K562 (cell line): ENCODE measurements around the gene MEGF9. TPM values are rescaled to one million over a fixed set of nuclear protein-coding genes. Genes with fewer than 3 reads are reported as not detected.

Experiments
- ATAC-seq: fragments of 200-7000 bp; cut with Tn5 transposase; 3 replicates; pipeline ENCODE4 v1.9.1; 2020; ENCODE audit warnings: moderate library complexity
- BruUV-seq: library from RNA; stranded (reverse); fragments of 400-500 nt; replicated peaks from 2 replicates; lab custom pipeline; 2021; lab: Mats Ljungman, UMichigan
- CTCF ChIA-PET: fragments of 300-600 bp; formaldehyde crosslinking; extraction: SDS; loops from one replicate; lab custom pipeline; 2021; ENCODE audit warnings: low intra/inter-chr PET ratio; lab: Yijun Ruan, JAX
- POLR2A ChIA-PET: fragments of 300-600, 350-650 bp; sonication (Branson Sonifier 250); formaldehyde crosslinking; extraction: SDS; loops from one replicate; lab custom pipeline; 2021; ENCODE audit warnings: antibody characterized with exemption, inconsistent platforms; lab: Yijun Ruan, JAX
- DNase-seq, 4 experiments: peaks; one replicate each; pipeline versions ENCODE4 v3.0.0 to v3.0.0-alpha.2; 2011 to 2018; ENCODE audit warnings: low spot score in 3 of 4, mixed read lengths in 3 of 4; ENCODE audit errors: extremely low read depth in 1 of 4
- FAIRE-seq: peaks from 2 replicates; lab custom pipeline; 2011; peaks lifted over from hg19 to GRCh38; lab: Jason Lieb, UNC
- H2AFZ ChIP-seq: 2 replicates; pipeline ENCODE4 v1.6.0; 2011; ENCODE audit warnings: low read depth, low read length, control low read depth, inconsistent platforms
- H3K27ac ChIP-seq: fragments of 200-600 bp; 3 replicates; pipeline ENCODE4 v1.8.0; 2011; ENCODE audit warnings: low read depth, mild to moderate bottlenecking, control low read depth, inconsistent platforms, low read length, moderate library complexity, mixed read lengths; ENCODE audit errors: extremely low read depth
- H3K27me3 ChIP-seq, 2 experiments: fragments of 300-600 bp in 1 of 2; 2 replicates in 1 of 2; 3 replicates in 1 of 2; pipeline versions ENCODE4 v1.6.0 to v1.8.0; 2011; ENCODE audit warnings: inconsistent platforms in 2 of 2, low read length in 2 of 2, mild to moderate bottlenecking in 1 of 2, mixed read lengths in 1 of 2, moderate library complexity in 1 of 2; ENCODE audit not compliant: control insufficient read depth in 2 of 2, insufficient read depth in 2 of 2
- H3K36me3 ChIP-seq: fragments of 300-600 bp; 3 replicates; pipeline ENCODE4 v1.8.0; 2011; ENCODE audit warnings: mild to moderate bottlenecking, low read length, inconsistent platforms; ENCODE audit not compliant: control insufficient read depth, insufficient read depth
- H3K4me1 ChIP-seq, 2 experiments: fragments of 200-600 bp in 1 of 2; replicated peaks in 1 of 2; 2 replicates in 1 of 2; 3 replicates in 1 of 2; pipeline versions ENCODE4 v1.5.1 to v1.8.0; 2011; ENCODE audit warnings: inconsistent platforms in 2 of 2, low read length in 2 of 2, mild to moderate bottlenecking in 1 of 2, mixed read lengths in 1 of 2, moderate library complexity in 1 of 2; ENCODE audit not compliant: control insufficient read depth in 2 of 2, insufficient read depth in 2 of 2
- H3K4me2 ChIP-seq: 2 replicates; pipeline ENCODE4 v1.6.1; 2011; ENCODE audit warnings: low read length, control low read depth, inconsistent platforms, mixed read lengths; ENCODE audit not compliant: insufficient read depth
- H3K4me3 ChIP-seq: fragments of 200-600 bp; sonication (generic), shearing (Covaris generic); 2 replicates; pipeline ENCODE4 v1.5.1; 2016; ENCODE audit warnings: control low read depth, inconsistent platforms
- H3K79me2 ChIP-seq: fragments of 200-600 bp; 3 replicates; pipeline ENCODE4 v1.8.0; 2011; ENCODE audit warnings: low read length, inconsistent platforms; ENCODE audit not compliant: control insufficient read depth, insufficient read depth
- H3K9ac ChIP-seq, 2 experiments: 2 replicates each; pipeline versions ENCODE4 v1.6.0 to v1.6.1; 2011; ENCODE audit warnings: low read depth in 2 of 2, low read length in 2 of 2, control low read depth in 1 of 2, inconsistent platforms in 1 of 2, mild to moderate bottlenecking in 1 of 2, mixed read lengths in 1 of 2; ENCODE audit not compliant: insufficient read depth in 1 of 2
- H3K9me1 ChIP-seq: one replicate; pipeline ENCODE4 v1.6.0; 2011; ENCODE audit warnings: inconsistent platforms, mild to moderate bottlenecking, low read length, moderate library complexity; ENCODE audit not compliant: control insufficient read depth, insufficient read depth
- H3K9me3 ChIP-seq: replicated peaks from 2 replicates; pipeline ENCODE4 v1.5.1; 2011; ENCODE audit warnings: low read depth, low read length, inconsistent platforms; ENCODE audit not compliant: control insufficient read depth, insufficient read depth
- H4K20me1 ChIP-seq: replicated peaks from 2 replicates; pipeline ENCODE4 v1.6.1; 2011; ENCODE audit warnings: low read length, inconsistent platforms, mixed read lengths; ENCODE audit not compliant: control insufficient read depth, insufficient read depth
- ARID3A ChIP-seq: IDR thresholded peaks from 2 replicates; pipeline ENCODE4 v1.6.1; 2012; ENCODE audit warnings: low read depth, low read length, improper control_type of control experiment, borderline replicate concordance
- ATF3 ChIP-seq, 2 experiments: fragments of 450-650 bp in 1 of 2; sonication (generic) in 1 of 2; formaldehyde crosslinking in 1 of 2; IDR thresholded peaks in 1 of 2; conservative IDR thresholded peaks in 1 of 2; 2 replicates each; pipeline versions ENCODE4 v1.6.1 to v1.8.1; 2016 to 2023; ENCODE audit warnings: mild to moderate bottlenecking in 2 of 2, moderate library complexity in 2 of 2, inconsistent platforms in 1 of 2, missing genetic modification reagents in 1 of 2
- E4F1 ChIP-seq: fragments of 250-450 bp; sonication (Bioruptor Pico); IDR thresholded peaks from 2 replicates; pipeline ENCODE4 v1.5.0; 2021; ENCODE audit warnings: mild to moderate bottlenecking, borderline replicate concordance
- HDGF ChIP-seq: fragments of 450-650 bp; IDR thresholded peaks from 2 replicates; pipeline ENCODE4 v1.6.1; 2016
- MAFF ChIP-seq: IDR thresholded peaks from 2 replicates; pipeline ENCODE4 v1.6.1; 2012; ENCODE audit warnings: low read length, improper control_type of control experiment
- MAX ChIP-seq: sonication (generic); formaldehyde crosslinking; IDR thresholded peaks from 2 replicates; pipeline ENCODE4 v1.9.0; 2022; ENCODE audit warnings: mild to moderate bottlenecking, missing genetic modification reagents
- SAFB2 ChIP-seq: fragments of 200-400 bp; formaldehyde crosslinking; IDR thresholded peaks from 2 replicates; pipeline ENCODE4 v1.6.1; 2018; ENCODE audit warnings: borderline replicate concordance, low read length, low read depth, moderate library complexity; ENCODE audit not compliant: severe bottlenecking
- SLC30A9 ChIP-seq: fragments of 250-450 bp; sonication (Bioruptor Pico); IDR thresholded peaks from 2 replicates; pipeline ENCODE4 v1.8.0; 2022; ENCODE audit warnings: mild to moderate bottlenecking, moderate library complexity
- TAF1 ChIP-seq: IDR thresholded peaks from 2 replicates; pipeline ENCODE4 v1.6.1; 2011; ENCODE audit warnings: mild to moderate bottlenecking, low read length, moderate library complexity; ENCODE audit not compliant: insufficient read depth, control insufficient read depth, severe bottlenecking; ENCODE audit errors: extremely low read depth
- ZNF449 ChIP-seq: fragments of 250-450 bp; sonication (Bioruptor Pico); IDR thresholded peaks from 2 replicates; pipeline ENCODE4 v1.8.0; 2022; ENCODE audit warnings: moderate library complexity, mild to moderate bottlenecking, inconsistent platforms
- WGBS: fragments of 100-300 bp; shearing (Covaris generic); methylation state at CpG from one replicate; pipeline ENCODE4 v1.1.6; 2016; ENCODE audit warnings: low coverage, mixed read lengths; ENCODE audit not compliant: insufficient coverage; ENCODE audit errors: missing lambda C conversion rate; 5-methylcytosine and 5-hydroxymethylcytosine counted together
- in situ Hi-C: fragments of 300-500 bp; cut with MboI; formaldehyde crosslinking; loops from 4 replicates; pipeline ENCODE4 v1.15.0; 2018; ENCODE audit warnings: inconsistent platforms, mixed read lengths
- intact Hi-C: fragments of 100-400 bp; cut with micrococcal nuclease; formaldehyde crosslinking; loops from 2 replicates; pipeline ENCODE4 v1.14.2; 2022
- polyA plus RNA-seq, 8 experiments: library from polyadenylated mRNA; depleted of rRNA in 4 of 8; stranded (reverse) in 5 of 8; unstranded in 3 of 8; fragments of >200 nt; fragmentation: Nextera tagmentation in 2 of 8; fragmentation: Illumina TruSeq in 1 of 8; extraction: Ambion mirVana in 2 of 8; extraction: Trizol in 1 of 8; gene quantifications; 2 replicates each; pipeline versions ENCODE4 v1.2.1 to v1.2.3, GENCODE V29; 2011 to 2014; ENCODE audit warnings: inconsistent platforms in 1 of 8, missing spikeins in 1 of 8
- total RNA-seq, 7 experiments: library from RNA; depleted of rRNA in 6 of 7; stranded (reverse); fragments of >200 nt in 6 of 7; fragmentation: Illumina TruSeq in 2 of 7; extraction: Trizol in 2 of 7; gene quantifications; 2 replicates each; pipeline versions ENCODE4 v1.2.1 to v1.2.3, GENCODE V29; 2011 to 2021; ENCODE audit warnings: low replicate concordance in 1 of 7

The MEGF9 gene
- total and polyA plus RNA-seq, 9 of the 15 experiments (the other 6 are each of a cell fraction or from before 2014, with no cell fraction given) = 2.1 to 6.2 (median 3.8) TPM

- peak; percentile 96 for TF ChIP-seq ATF3 (IDR thresholded peaks at IDR 0.05)
- TF ChIP-seq ATF3 (CRISPR knock-in tag; conservative IDR thresholded peaks at IDR 0.05) = peak; percentile 65; the same call in 1 of the 2 replicates
- TF ChIP-seq ARID3A = no peak
- TF ChIP-seq, all 486 proteins: peak for 17
Observed at GRCh38 chr9:120583958-120584369, 130.3 kb downstream of the MEGF9 start (continued).

GRCh38 chr9:120580051-120580896, 134.0 kb downstream of the MEGF9 start, which contains the start of gene CDK5RAP2:
Gene CDK5RAP2, minus strand, starts transcription at chr9:120580167. Its CDS starts 189 bp downstream, at chr9:120579978.
- peak within 1 kb of the TSS; percentile 88 to 96 for H3K9ac ChIP-seq
- peak; percentile 90 for FAIRE-seq
- in situ Hi-C loops = no loop called here
- H3K9me1 ChIP-seq = no peaks in the 10 kb centered on the region
- H3K27me3 ChIP-seq = no peaks in the 10 kb centered on the region
- peaks cover 9% of the 10 kb centered on the region; the same call in 1 of the 3 replicates for H3K36me3 ChIP-seq
- no peaks in the 10 kb centered on the region for H4K20me1 ChIP-seq
- DNase-seq = peak; percentile 91 to 97 (median 92)
- no peaks in the 10 kb centered on the region for H3K9me3 ChIP-seq
- peak within 1 kb of the TSS; percentile 96 for H3K27ac ChIP-seq
- POLR2A ChIA-PET = no interaction called here
- H3K79me2 ChIP-seq = peaks cover 52% of the 10 kb centered on the region
- TSS peak; percentile 95 for BruUV-seq
- CTCF ChIA-PET = no interaction called here
- H3K4me1 ChIP-seq = peaks cover 8 to 22% of the 10 kb centered on the region in 2 experiments
- ATAC-seq = peak; percentile 98
- peak within 1 kb of the TSS; percentile 96 for H2AFZ ChIP-seq
- 6% methylated on average over 29 of the region's 33 CpGs for WGBS
- peak within 1 kb of the TSS; percentile 96 for H3K4me2 ChIP-seq
- peak within 1 kb of the TSS; percentile 83 for H3K4me3 ChIP-seq
- intact Hi-C loops = no loop called here
- TF ChIP-seq MAX = peak; percentile 89
- no peak for TF ChIP-seq E4F1
- TF ChIP-seq HDGF = no peak
- no peak for TF ChIP-seq MAFF
- TF ChIP-seq SLC30A9 (CRISPR knock-in tag) = no peak
- TF ChIP-seq SAFB2 = no peak
- peak; percentile 81 for TF ChIP-seq TAF1
- TF ChIP-seq ZNF449 (CRISPR knock-in tag) = no peak
